Right cardiac atrium (tissue), 5 donors: Measurements from ENCODE around the gene MED27. TPM values are rescaled to one million over a fixed set of nuclear protein-coding genes. Genes with fewer than 3 reads are reported as not detected.

Experiments
- ATAC-seq, 2 donors: fragments of 200-7000 bp; cut with Tn5 transposase; one replicate each; pipeline versions ENCODE4 v1.8.0 to v1.9.1; 2020; ENCODE audit warnings: moderate library complexity in 2 of 2, mild to moderate bottlenecking in 1 of 2
- DNase-seq, 3 donors: peaks; one replicate each; pipeline ENCODE4 v3.0.0-alpha.2; 2020
- H3K27ac ChIP-seq: one replicate; pipeline ENCODE4 v1.5.1; 2013; ENCODE audit warnings: mild to moderate bottlenecking, low read length, control low read depth, moderate library complexity
- H3K27me3 ChIP-seq: one replicate; pipeline ENCODE4 v1.6.1; 2013; ENCODE audit not compliant: control insufficient read depth, insufficient read depth
- H3K4me1 ChIP-seq: one replicate; pipeline ENCODE4 v1.6.1; 2013; ENCODE audit warnings: low read length; ENCODE audit not compliant: control insufficient read depth, insufficient read depth
- H3K4me3 ChIP-seq: one replicate; pipeline ENCODE4 v1.5.1; 2013; ENCODE audit warnings: low read length, control low read depth
- H3K9me3 ChIP-seq: one replicate; pipeline ENCODE4 v1.6.1; 2013; ENCODE audit warnings: low read length; ENCODE audit not compliant: control insufficient read depth
- WGBS: extraction: QIAGEN DNeasy Blood & Tissue Kit; methylation state at CpG from one replicate; pipeline ENCODE4 v1.1.7; 2013; 5-methylcytosine and 5-hydroxymethylcytosine counted together
- intact Hi-C, 4 donors: fragments of 100-400 bp; cut with DNase I; formaldehyde crosslinking; loops; one replicate each; pipeline versions ENCODE4 v1.11.0 to v1.14.0; 2022 to 2023
- polyA plus RNA-seq: library from polyadenylated mRNA; stranded (reverse); fragments of 200-250 nt; gene quantifications from one replicate; pipeline ENCODE4 v1.2.3, GENCODE V29; 2013
- total RNA-seq, 4 donors: library from RNA; stranded (reverse); fragmentation: NEBNext Ultra II Directional; extraction: Animal tissue kit (Norgen Biotek cat#: 25700); gene quantifications; one replicate each; pipeline ENCODE4 v1.2.1, GENCODE V29; 2021
- donor health status: healthy with polysubstance abuse.
- donor health status: DM: no; HTN: yes; CAD: no.
- donor health status: DM: no; HTN: no; CAD: no.
- donor health status: DM: no; HTN: yes; CAD: no; lungs with severe emphysema.
- donor health status: DM: yes; HTN: yes; CAD: no.

The MED27 gene
- total and polyA plus RNA-seq, 5 donors: 19.9 to 22.7 (median 21.2) TPM

- intact Hi-C loops: no loop called here
Measured at GRCh38 chr9:132042324-132042723, 37.3 kb downstream of the MED27 start.

GRCh38 chr9:132041798-132042197, 37.9 kb downstream of the MED27 start:
- Histone ChIP-seq H3K4me1 (peaks cover 5% of the 10 kb centered on the region), H3K9me3 (no peaks in the 10 kb centered on the region), H3K27me3 (no peaks in the 10 kb centered on the region), H3K4me3 (no peak overlapping the region), H3K27ac (no peak overlapping the region)
- intact Hi-C loops: no loop called here
- ATAC-seq (no peak), DNase-seq (no peak)
- 90% methylated on average over 9 of the region's 9 CpGs for WGBS

More at GRCh38 chr9:132042324-132042723, 37.3 kb downstream of the MED27 start:
- 71% methylated on average over 4 of the region's 4 CpGs for whole genome bisulfite sequencing
- Histone ChIP-seq H3K27ac (no peak overlapping the region), H3K27me3 (no peaks in the 10 kb centered on the region), H3K4me3 (no peak overlapping the region), H3K9me3 (no peaks in the 10 kb centered on the region), H3K4me1 (peaks cover 5% of the 10 kb centered on the region)
- ATAC-seq: no peak
- no peak for DNase-seq

DNA sequence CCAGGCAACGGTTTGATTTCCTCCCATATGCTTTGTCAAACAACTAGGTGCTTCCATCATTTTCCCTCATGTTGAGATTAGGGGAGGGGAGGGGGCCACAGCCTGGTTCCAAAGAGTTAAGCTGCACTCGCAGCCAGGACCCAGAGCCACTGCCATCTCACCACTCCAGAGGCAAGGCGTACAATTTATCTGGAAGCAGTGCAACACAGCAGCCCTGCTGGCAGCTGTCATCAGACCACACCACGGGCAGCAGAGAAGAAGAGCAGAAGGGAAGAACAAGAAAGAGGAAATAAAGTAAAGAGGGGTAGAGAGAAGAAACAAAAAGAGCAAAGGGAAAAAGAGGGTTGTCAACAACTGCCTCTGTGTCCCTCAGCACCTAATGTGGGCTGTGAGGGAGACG, 38.9 kb downstream of the MED27 start:
- intact Hi-C loops: no loop called here
- H3K27me3 ChIP-seq: no peaks in the 10 kb centered on the region
- H3K4me3 ChIP-seq: no peak overlapping the region
- no peak for DNase-seq
- peaks cover 5% of the 10 kb centered on the region for H3K4me1 ChIP-seq
- no peaks in the 10 kb centered on the region for H3K9me3 ChIP-seq
- ATAC-seq: peak in 1 of 2 donors; percentile 52
- WGBS: 53% methylated on average over 5 of the region's 5 CpGs
- H3K27ac ChIP-seq: no peak overlapping the region

- H3K4me1 ChIP-seq: peaks cover 5% of the 10 kb centered on the region
- WGBS: 88% methylated on average over 10 of the region's 10 CpGs
- no peaks in the 10 kb centered on the region for H3K9me3 ChIP-seq
- H3K27me3 ChIP-seq: no peaks in the 10 kb centered on the region
- intact Hi-C loops: no loop called here
- no peak for DNase-seq
- H3K27ac ChIP-seq: no peak overlapping the region
- no peak overlapping the region for H3K4me3 ChIP-seq
- no peak for ATAC-seq
Measured at GRCh38 chr9:132040246-132040645, 39.4 kb downstream of the MED27 start.

DNA sequence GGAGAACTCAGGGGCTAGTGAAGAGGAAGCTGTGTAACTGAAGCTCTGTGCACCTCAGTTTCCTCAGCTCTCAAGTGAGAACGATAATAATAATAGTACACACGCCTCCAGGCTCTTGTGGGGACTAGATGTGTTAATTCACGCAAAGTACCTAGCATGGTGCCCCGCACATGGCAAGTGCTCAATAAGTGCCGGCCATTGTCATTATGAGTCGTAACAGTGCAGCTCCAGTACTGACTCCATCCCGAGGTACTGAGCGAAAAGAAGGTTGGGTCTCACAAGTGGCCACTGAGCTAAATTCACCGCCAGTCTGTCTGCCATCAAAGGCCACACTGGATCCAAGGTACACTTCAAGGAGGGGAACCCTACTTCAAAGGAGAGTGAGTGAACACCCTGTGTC, 40.4 kb downstream of the MED27 start:
- WGBS: 96% methylated on average over 9 of the region's 9 CpGs
- H3K9me3 ChIP-seq: no peaks in the 10 kb centered on the region
- peaks cover 5% of the 10 kb centered on the region for H3K4me1 ChIP-seq
- intact Hi-C loops: no loop called here
- no peak for DNase-seq
- H3K4me3 ChIP-seq: no peak overlapping the region
- H3K27ac ChIP-seq: no peak overlapping the region
- no peaks in the 10 kb centered on the region for H3K27me3 ChIP-seq
- no peak for ATAC-seq

- H3K4me3 ChIP-seq: no peak overlapping the region
- no peaks in the 10 kb centered on the region for H3K9me3 ChIP-seq
- H3K27me3 ChIP-seq: no peaks in the 10 kb centered on the region
- peaks cover 5% of the 10 kb centered on the region for H3K4me1 ChIP-seq
- no peak for DNase-seq
- no peak overlapping the region for H3K27ac ChIP-seq
- no peak for ATAC-seq
- intact Hi-C loops: no loop called here
- WGBS: 88% methylated on average over 6 of the region's 6 CpGs
Measured at GRCh38 chr9:132037458-132037857, 42.2 kb downstream of the MED27 start.

- 92% methylated on average over 5 of the region's 5 CpGs for WGBS
- intact Hi-C loops: no loop called here
Measured at GRCh38 chr9:132036521-132036920, 43.1 kb downstream of the MED27 start.

GRCh38 chr9:132035679-132036078, 44.0 kb downstream of the MED27 start:
- H3K4me3 ChIP-seq: no peak overlapping the region
- WGBS: 98% methylated on average over 1 of the region's 1 CpG
- H3K27ac ChIP-seq: no peak overlapping the region
- no peak for DNase-seq
- H3K9me3 ChIP-seq: no peaks in the 10 kb centered on the region
- intact Hi-C loops: no loop called here
- no peaks in the 10 kb centered on the region for H3K27me3 ChIP-seq
- no peak for ATAC-seq
- H3K4me1 ChIP-seq: peaks cover 3% of the 10 kb centered on the region

More at GRCh38 chr9:132036521-132036920, 43.1 kb downstream of the MED27 start:
- DNase-seq (no peak), ATAC-seq (no peak)
- Histone ChIP-seq H3K27me3 (no peaks in the 10 kb centered on the region), H3K4me3 (no peak overlapping the region), H3K4me1 (peaks cover 5% of the 10 kb centered on the region), H3K9me3 (no peaks in the 10 kb centered on the region), H3K27ac (no peak overlapping the region)

DNA sequence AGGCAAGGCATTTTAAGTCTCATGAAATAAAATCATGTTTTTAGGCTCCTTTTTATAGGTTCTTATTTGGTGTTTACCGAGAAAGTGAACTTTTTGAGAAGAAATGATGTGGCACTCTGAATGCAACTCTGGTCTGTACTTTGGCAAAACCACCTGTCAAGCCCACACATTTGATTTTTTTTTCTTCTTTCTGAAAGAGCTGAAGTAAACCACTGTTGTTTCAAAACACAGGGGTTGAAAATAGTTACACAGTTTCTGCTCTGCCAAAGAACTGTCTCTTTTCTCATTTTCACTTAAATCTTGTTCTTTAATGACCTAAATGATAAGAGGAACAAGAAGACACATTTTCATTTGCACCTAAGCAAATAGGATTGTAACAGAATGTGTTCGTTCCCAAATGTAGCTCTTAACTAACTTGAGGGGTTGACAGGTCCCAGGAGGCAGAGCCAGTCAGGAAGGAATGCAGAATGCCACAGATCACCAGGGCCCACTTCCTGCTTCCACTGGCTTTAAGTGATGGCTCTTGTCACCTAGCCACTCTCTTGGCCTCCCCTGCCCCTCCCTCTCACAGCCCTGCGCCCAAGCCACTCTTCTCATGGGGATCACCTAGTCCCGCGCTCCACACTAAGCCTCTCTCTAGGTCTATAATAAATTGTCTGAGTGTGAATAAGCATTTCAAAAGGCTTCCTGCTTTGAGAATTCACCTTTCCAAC, 47.3 kb downstream of the MED27 start:
- peak in 1 of 3 donors; percentile 56 for DNase-seq
- Histone ChIP-seq H3K4me1 (peaks cover 2% of the 10 kb centered on the region), H3K9me3 (no peaks in the 10 kb centered on the region), H3K27me3 (no peaks in the 10 kb centered on the region), H3K27ac (no peak overlapping the region), H3K4me3 (no peak overlapping the region)
- peak; percentile 57 to 76 for ATAC-seq
- intact Hi-C loops: no loop called here
- 65% methylated on average over 5 of the region's 5 CpGs for WGBS

- Histone ChIP-seq H3K9me3 (no peaks in the 10 kb centered on the region), H3K4me3 (no peak overlapping the region), H3K4me1 (peaks cover 2% of the 10 kb centered on the region), H3K27ac (no peak overlapping the region), H3K27me3 (no peaks in the 10 kb centered on the region)
- ATAC-seq: no peak
- no peak for DNase-seq
- intact Hi-C loops: no loop called here
- 82% methylated on average over 10 of the region's 10 CpGs for WGBS
Measured at GRCh38 chr9:132031467-132032237, 48.0 kb downstream of the MED27 start.

DNA sequence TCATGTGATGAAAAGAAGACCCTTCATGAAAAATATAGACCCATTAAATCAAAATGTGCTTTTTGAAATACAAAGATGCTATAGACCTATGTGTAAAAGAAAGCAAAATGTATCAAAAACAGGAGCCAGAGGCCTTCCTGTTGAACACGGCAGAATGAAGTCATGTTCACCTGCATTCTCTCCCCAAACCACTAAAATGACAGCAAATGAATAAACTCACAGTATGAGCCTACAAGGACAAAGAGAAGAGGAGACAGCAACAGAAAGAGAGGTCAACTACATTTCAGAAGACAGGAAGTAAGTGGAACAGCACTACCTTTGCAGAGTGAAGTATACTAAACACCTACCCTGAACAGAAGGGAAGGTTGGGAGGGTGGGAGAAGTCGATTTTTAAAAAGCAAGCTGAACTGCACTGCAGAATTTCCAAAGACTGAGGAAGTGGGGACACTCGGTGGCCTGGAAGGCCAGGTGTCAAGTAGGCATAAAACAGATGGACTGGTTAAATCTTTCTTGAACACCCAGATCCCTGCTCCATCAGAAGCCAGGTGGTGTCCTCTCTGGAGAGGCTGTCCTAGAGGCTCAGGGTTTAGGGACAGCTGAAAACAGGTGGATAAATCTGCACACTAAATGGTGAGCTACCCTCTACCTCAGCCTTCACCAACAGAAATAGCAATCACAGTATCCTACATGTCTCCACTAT, 48.9 kb downstream of the MED27 start:
- 83% methylated on average over 3 of the region's 3 CpGs for WGBS
- DNase-seq (no peak), ATAC-seq (no peak)
- H3K4me1 ChIP-seq: peaks cover 2% of the 10 kb centered on the region
- no peak overlapping the region for H3K27ac ChIP-seq
- H3K27me3 ChIP-seq: no peaks in the 10 kb centered on the region
- intact Hi-C loops: no loop called here
- no peak overlapping the region for H3K4me3 ChIP-seq
- no peaks in the 10 kb centered on the region for H3K9me3 ChIP-seq
